MCF 10A (cell line): ENCODE data around the gene SENP7. TPM values are rescaled to one million over a fixed set of nuclear protein-coding genes. Genes with fewer than 3 reads are reported as not detected.

Source experiments
- BruUV-seq: library from RNA; stranded (reverse); fragments of 400-500 nt; replicated peaks from 2 replicates; lab custom pipeline; 2021; lab: Mats Ljungman, UMichigan
- CTCF ChIA-PET: fragments of 300-600 bp; sonication (Branson Sonifier 250); formaldehyde crosslinking; extraction: SDS; loops from one replicate; lab custom pipeline; 2021; ENCODE audit warnings: antibody characterized with exemption, inconsistent platforms; lab: Yijun Ruan, JAX
- POLR2A ChIA-PET: fragments of 300-600, 350-650 bp; sonication (Branson Sonifier 250); formaldehyde crosslinking; extraction: SDS; loops from one replicate; lab custom pipeline; 2020; ENCODE audit warnings: antibody characterized with exemption, inconsistent platforms; lab: Yijun Ruan, JAX
- DNase-seq: peaks from one replicate; pipeline ENCODE4 v3.0.0-alpha.2; 2018; ENCODE audit not compliant: unreplicated experiment
- H3K27ac Mint-ChIP-seq: one replicate; pipeline ENCODE4 v1.8.0; 2022; ENCODE audit warnings: mild to moderate bottlenecking, low read depth, mixed read lengths; ENCODE audit not compliant: unreplicated experiment
- H3K27me3 Mint-ChIP-seq: one replicate; pipeline ENCODE4 v1.8.0; 2022; ENCODE audit warnings: mixed read lengths; ENCODE audit not compliant: insufficient read depth, unreplicated experiment
- H3K36me3 Mint-ChIP-seq: one replicate; pipeline ENCODE4 v1.8.0; 2022; ENCODE audit warnings: mild to moderate bottlenecking, moderate library complexity, mixed read lengths; ENCODE audit not compliant: insufficient read depth, unreplicated experiment
- H3K4me1 Mint-ChIP-seq: one replicate; pipeline ENCODE4 v1.8.0; 2022; ENCODE audit warnings: mixed read lengths; ENCODE audit not compliant: insufficient read depth, unreplicated experiment
- H3K4me3 Mint-ChIP-seq: one replicate; pipeline ENCODE4 v1.8.0; 2022; ENCODE audit warnings: mild to moderate bottlenecking, moderate library complexity, mixed read lengths; ENCODE audit not compliant: unreplicated experiment
- H3K9me3 Mint-ChIP-seq: one replicate; pipeline ENCODE4 v1.8.0; 2022; ENCODE audit warnings: mixed read lengths; ENCODE audit not compliant: unreplicated experiment
- CTCF ChIP-seq: fragments of 200-600 bp; IDR thresholded peaks from one replicate; pipeline ENCODE4 v1.8.0; 2022; ENCODE audit warnings: antibody characterized with exemption, mild to moderate bottlenecking; ENCODE audit not compliant: unreplicated experiment
- intact Hi-C: fragments of 100-400 bp; cut with micrococcal nuclease; formaldehyde crosslinking; loops from 2 replicates; pipeline ENCODE4 v1.14.1; 2022
- total RNA-seq: library from RNA; stranded (reverse); gene quantifications from 2 replicates; pipeline ENCODE4 v1.2.3, GENCODE V29; 2022

SENP7 gene
- total RNA-seq, 1 experiment from 2014 or later = 11.9 TPM

- DNase-seq = no peak
- Mint-ChIP-seq H3K4me3 (no peak overlapping the region), H3K9me3 (peaks cover 23% of the 10 kb centered on the region), H3K4me1 (no peaks in the 10 kb centered on the region), H3K27me3 (no peaks in the 10 kb centered on the region), H3K36me3 (no peaks in the 10 kb centered on the region), H3K27ac (no peak overlapping the region)
- no TSS peak for BruUV-seq
- ChIA-PET CTCF (interaction anchor here (0.6 kb wide), 1 partner anchor 168 kb away, joined by 4 read pairs; no protein-coding TSS in a partner anchor), POLR2A (no interaction called here)
- intact Hi-C loops = no loop called here
- TF ChIP-seq CTCF = no peak
Measured at GRCh38 chr3:101464235-101464634, 48.8 kb downstream of the SENP7 start.

GRCh38 chr3:101461451-101461850 lies 51.6 kb downstream of the SENP7 start:
- ChIA-PET POLR2A (no interaction called here), CTCF (no interaction called here)
- no peak for TF ChIP-seq CTCF

GRCh38 chr3:101458387-101458786 lies 54.6 kb downstream of the SENP7 start:
- intact Hi-C loops = no loop called here
- no TSS peak for BruUV-seq
- Mint-ChIP-seq H3K36me3 (no peaks in the 10 kb centered on the region), H3K27me3 (no peaks in the 10 kb centered on the region), H3K4me3 (no peak overlapping the region), H3K9me3 (peaks cover 8% of the 10 kb centered on the region), H3K27ac (no peak overlapping the region), H3K4me1 (no peaks in the 10 kb centered on the region)
- ChIA-PET CTCF (no interaction called here), POLR2A (no interaction called here)
- TF ChIP-seq CTCF = no peak
- no peak for DNase-seq

More at GRCh38 chr3:101461451-101461850, 51.6 kb downstream of the SENP7 start:
- Mint-ChIP-seq H3K27me3 (no peaks in the 10 kb centered on the region), H3K9me3 (peaks cover 8% of the 10 kb centered on the region), H3K36me3 (no peaks in the 10 kb centered on the region), H3K4me1 (no peaks in the 10 kb centered on the region), H3K4me3 (no peak overlapping the region), H3K27ac (peak overlapping the region; percentile 11)
- no peak for DNase-seq
- intact Hi-C loops = no loop called here
- BruUV-seq = no TSS peak

- Mint-ChIP-seq H3K4me3 (no peak overlapping the region), H3K27me3 (no peaks in the 10 kb centered on the region), H3K9me3 (peaks cover 7% of the 10 kb centered on the region), H3K36me3 (no peaks in the 10 kb centered on the region), H3K27ac (no peak overlapping the region), H3K4me1 (no peaks in the 10 kb centered on the region)
- no peak for TF ChIP-seq CTCF
- intact Hi-C loops = no loop called here
- DNase-seq = no peak
- ChIA-PET POLR2A (no interaction called here), CTCF (interaction anchor here (0.6 kb wide), 1 partner anchor 13 kb away, joined by 3 read pairs; no protein-coding TSS in a partner anchor)
- BruUV-seq = no TSS peak
Measured at GRCh38 chr3:101454629-101455028, 58.4 kb downstream of the SENP7 start.
